Neural progenitor cell (in vitro differentiated cells): ENCODE data around the gene OXLD1. TPM values are rescaled to one million over a fixed set of nuclear protein-coding genes. Genes with fewer than 3 reads are reported as not detected.

ENCODE experiments used
- DNase-seq: peaks from one replicate; pipeline ENCODE4 v3.0.0-alpha.2; 2016; ENCODE audit warnings: low spot score
- H2AFZ ChIP-seq: fragments of 200-600 bp; sonication (generic); replicated peaks from 2 replicates; pipeline ENCODE4 v1.6.1; 2016; ENCODE audit warnings: antibody characterized with exemption
- H3F3A ChIP-seq: fragments of 200-600 bp; sonication (generic); 2 replicates; pipeline ENCODE4 v1.6.1; 2016; ENCODE audit warnings: antibody characterized with exemption, low read depth
- H3K27ac ChIP-seq: fragments of 200-600 bp; sonication (generic); 2 replicates; pipeline ENCODE4 v1.5.1; 2016; ENCODE audit warnings: mild to moderate bottlenecking
- H3K27me3 ChIP-seq: fragments of 200-600 bp; sonication (generic); 2 replicates; pipeline ENCODE4 v1.6.1; 2016; ENCODE audit warnings: mild to moderate bottlenecking, moderate library complexity
- H3K36me3 ChIP-seq: fragments of 200-600 bp; sonication (generic); 2 replicates; pipeline ENCODE4 v1.5.1; 2016
- H3K4me1 ChIP-seq: fragments of 200-600 bp; sonication (generic); 2 replicates; pipeline ENCODE4 v1.6.1; 2016; ENCODE audit warnings: mixed run types
- H3K4me2 ChIP-seq: fragments of 200-600 bp; sonication (generic); 2 replicates; pipeline ENCODE4 v1.6.1; 2016
- H3K4me3 ChIP-seq: fragments of 200-600 bp; sonication (generic); 2 replicates; pipeline ENCODE4 v1.5.1; 2016
- H3K79me2 ChIP-seq: fragments of 200-600 bp; sonication (generic); 2 replicates; pipeline ENCODE4 v1.6.1; 2016; ENCODE audit warnings: low read depth
- H3K9ac ChIP-seq: fragments of 200-600 bp; sonication (generic); 2 replicates; pipeline ENCODE4 v1.6.1; 2016
- H3K9me3 ChIP-seq: fragments of 200-600 bp; sonication (generic); 2 replicates; pipeline ENCODE4 v1.5.1; 2016; ENCODE audit warnings: low read depth
- H4K20me1 ChIP-seq: fragments of 200-600 bp; sonication (generic); 2 replicates; pipeline ENCODE4 v1.6.1; 2016; ENCODE audit warnings: low read depth
- H3K27ac Mint-ChIP-seq: 3 replicates; pipeline ENCODE4 v1.8.0; 2021; ENCODE audit warnings: mixed read lengths
- H3K27me3 Mint-ChIP-seq: 2 replicates; pipeline ENCODE4 v1.8.0; 2022; ENCODE audit warnings: low read depth, mild to moderate bottlenecking, inconsistent platforms, moderate library complexity, mixed read lengths; ENCODE audit not compliant: insufficient read depth
- H3K36me3 Mint-ChIP-seq: 3 replicates; pipeline ENCODE4 v1.8.0; 2021; ENCODE audit warnings: mixed read lengths
- H3K4me1 Mint-ChIP-seq: 3 replicates; pipeline ENCODE4 v1.8.0; 2021; ENCODE audit warnings: mixed read lengths
- H3K4me3 Mint-ChIP-seq: 3 replicates; pipeline ENCODE4 v1.8.0; 2021; ENCODE audit warnings: mild to moderate bottlenecking, moderate library complexity, mixed read lengths
- H3K9me3 Mint-ChIP-seq: 3 replicates; pipeline ENCODE4 v1.8.0; 2020; ENCODE audit warnings: mixed read lengths
- CTCF ChIP-seq: fragments of 200-600 bp; sonication (generic); IDR thresholded peaks from 2 replicates; pipeline ENCODE4 v1.5.1; 2017; ENCODE audit warnings: antibody characterized with exemption, mild to moderate bottlenecking
- EZH2 ChIP-seq: fragments of 200-600 bp; sonication (generic); IDR thresholded peaks from 2 replicates; pipeline ENCODE4 v1.6.1; 2017; ENCODE audit warnings: antibody characterized with exemption, mild to moderate bottlenecking, moderate library complexity
- EZH2phosphoT487 ChIP-seq: fragments of 200-600 bp; sonication (generic); IDR thresholded peaks from 2 replicates; pipeline ENCODE4 v1.6.1; 2017; ENCODE audit warnings: antibody characterized with exemption
- total RNA-seq: library from RNA; depleted of rRNA; stranded (reverse); fragments of >200 nt; gene quantifications from 2 replicates; pipeline ENCODE4 v1.2.3, GENCODE V29; 2015; ENCODE audit warnings: low replicate concordance

OXLD1 gene
- total RNA-seq, 1 donor from 2014 or later, result 11.9 TPM

GRCh38 chr17:81713556-81714411 lies 47.4 kb upstream of the OXLD1 start:
- peaks cover 33% of the 10 kb centered on the region for H3K4me1 ChIP-seq
- Mint-ChIP-seq H3K4me1 (peaks cover 24% of the 10 kb centered on the region), H3K27me3 (peaks cover 4% of the 10 kb centered on the region), H3K4me3 (peak overlapping the region; percentile 94), H3K36me3 (peaks cover 2% of the 10 kb centered on the region), H3K9me3 (no peaks in the 10 kb centered on the region), H3K27ac (no peak overlapping the region)
- peaks cover 34% of the 10 kb centered on the region for H3F3A ChIP-seq
- peaks cover 21% of the 10 kb centered on the region for H3K27me3 ChIP-seq
- peak; percentile 62 for DNase-seq
- H3K27ac ChIP-seq, result no peak overlapping the region
- H3K9ac ChIP-seq, result no peak overlapping the region
- no peaks in the 10 kb centered on the region for H3K9me3 ChIP-seq
- peak overlapping the region; percentile 94 for H3K4me3 ChIP-seq
- no peaks in the 10 kb centered on the region for H3K36me3 ChIP-seq
- H2AFZ ChIP-seq, result no peak overlapping the region
- H3K4me2 ChIP-seq, result peak overlapping the region; percentile 100
- peaks cover 23% of the 10 kb centered on the region for H4K20me1 ChIP-seq
- H3K79me2 ChIP-seq, result peaks cover 12% of the 10 kb centered on the region
- TF ChIP-seq EZH2phosphoT487 (no peak), EZH2 (no peak), CTCF (no peak)

- H3K27ac ChIP-seq, result no peak overlapping the region
- H3K36me3 Mint-ChIP-seq, result peaks cover 2% of the 10 kb centered on the region
Observed at GRCh38 chr17:81713004-81713555, 46.7 kb upstream of the OXLD1 start.

DNA sequence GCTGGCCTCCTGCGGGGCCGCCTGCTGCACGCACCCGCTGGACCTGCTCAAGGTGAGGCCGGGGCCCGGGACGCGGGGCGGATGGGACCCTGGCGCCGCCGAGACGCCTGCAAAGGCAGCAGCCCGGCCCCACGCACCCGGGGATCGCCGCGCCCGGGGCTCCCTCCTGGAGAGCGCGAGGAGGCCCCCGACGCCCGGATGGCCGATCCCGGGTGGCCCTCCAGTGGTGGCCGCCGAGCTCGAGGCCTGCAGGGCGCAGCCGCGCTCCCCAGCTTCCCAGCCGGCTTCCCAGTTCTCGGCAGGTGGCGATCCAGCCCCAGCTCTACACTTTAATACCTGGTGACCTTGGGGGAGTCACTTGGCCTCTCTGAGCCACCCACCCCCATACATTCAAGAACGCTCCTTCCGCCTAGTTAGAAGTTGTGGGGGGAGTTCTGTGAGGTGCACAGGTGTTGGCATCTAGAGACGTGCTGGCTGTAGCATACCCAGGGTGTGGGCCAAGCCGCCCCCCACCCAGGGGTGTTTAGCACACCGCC lies 46.1 kb upstream of the OXLD1 start:
- H3K27me3 ChIP-seq, result peaks cover 21% of the 10 kb centered on the region
- H3F3A ChIP-seq, result peaks cover 39% of the 10 kb centered on the region
- H3K36me3 ChIP-seq, result no peaks in the 10 kb centered on the region
- peak overlapping the region; percentile 100 for H3K4me2 ChIP-seq
- H3K4me3 Mint-ChIP-seq, result peak overlapping the region; percentile 94
- H3K79me2 ChIP-seq, result peaks cover 12% of the 10 kb centered on the region
- H3K27ac Mint-ChIP-seq, result no peak overlapping the region
- peaks cover 23% of the 10 kb centered on the region for H4K20me1 ChIP-seq
- H3K4me1 ChIP-seq, result peaks cover 33% of the 10 kb centered on the region
- H3K27ac ChIP-seq, result no peak overlapping the region
- no peak overlapping the region for H2AFZ ChIP-seq
- H3K9ac ChIP-seq, result peak overlapping the region; percentile 58
- H3K4me3 ChIP-seq, result peak overlapping the region; percentile 94
- no peaks in the 10 kb centered on the region for H3K9me3 Mint-ChIP-seq
- H3K27me3 Mint-ChIP-seq, result peaks cover 3% of the 10 kb centered on the region
- no peaks in the 10 kb centered on the region for H3K36me3 Mint-ChIP-seq
- H3K4me1 Mint-ChIP-seq, result peaks cover 24% of the 10 kb centered on the region
- H3K9me3 ChIP-seq, result no peaks in the 10 kb centered on the region
- peak; percentile 60 for DNase-seq
- no peak for TF ChIP-seq EZH2
- no peak for TF ChIP-seq EZH2phosphoT487
- TF ChIP-seq CTCF, result peak; percentile 23

More at GRCh38 chr17:81713004-81713555, 46.7 kb upstream of the OXLD1 start:
- no peak overlapping the region for H2AFZ ChIP-seq
- H3K9me3 Mint-ChIP-seq, result no peaks in the 10 kb centered on the region
- peaks cover 12% of the 10 kb centered on the region for H3K79me2 ChIP-seq
- peak overlapping the region; percentile 58 for H3K9ac ChIP-seq
- peaks cover 39% of the 10 kb centered on the region for H3F3A ChIP-seq
- peak overlapping the region; percentile 100 for H3K4me2 ChIP-seq
- H3K4me3 ChIP-seq, result peak overlapping the region; percentile 94
- no peak for DNase-seq
- peaks cover 23% of the 10 kb centered on the region for H4K20me1 ChIP-seq
- H3K4me1 Mint-ChIP-seq, result peaks cover 24% of the 10 kb centered on the region
- H3K27me3 Mint-ChIP-seq, result peaks cover 4% of the 10 kb centered on the region
- H3K4me1 ChIP-seq, result peaks cover 33% of the 10 kb centered on the region
- H3K36me3 ChIP-seq, result no peaks in the 10 kb centered on the region
- peak overlapping the region; percentile 94 for H3K4me3 Mint-ChIP-seq
- peaks cover 21% of the 10 kb centered on the region for H3K27me3 ChIP-seq
- H3K9me3 ChIP-seq, result no peaks in the 10 kb centered on the region
- H3K27ac Mint-ChIP-seq, result no peak overlapping the region
- TF ChIP-seq EZH2phosphoT487 (no peak), EZH2 (no peak), CTCF (no peak)
